ENCODE measurements around the gene MYT1.

DNA sequence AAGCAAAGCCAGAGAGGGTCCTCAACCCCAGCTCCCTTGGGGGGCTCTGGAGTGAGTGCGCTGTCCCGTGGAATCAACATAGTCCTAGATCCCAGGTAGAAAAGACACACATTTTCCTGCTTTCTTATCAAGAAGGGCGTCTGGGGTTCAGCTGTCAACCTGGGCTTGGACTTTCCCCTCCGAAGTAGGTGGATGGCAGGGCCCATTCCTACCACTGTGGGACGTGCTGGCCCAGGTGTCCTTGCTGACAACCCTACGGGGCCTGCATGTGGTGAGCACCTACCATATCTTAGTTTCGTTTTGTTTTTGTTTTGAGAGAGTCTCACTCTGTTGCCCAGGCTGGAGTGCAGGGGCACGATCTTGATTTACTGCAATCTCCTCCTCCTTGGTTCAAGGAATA, 42.4 kb downstream of the MYT1 start:
- no peak for TF ChIP-seq POLR2A (IDR thresholded peaks at IDR 0.05; ENCODE audit: control extremely low read depth in 1 of 2, low read depth in 2 of 2, low read length in 2 of 2)
- TF ChIP-seq, protein P1, sequence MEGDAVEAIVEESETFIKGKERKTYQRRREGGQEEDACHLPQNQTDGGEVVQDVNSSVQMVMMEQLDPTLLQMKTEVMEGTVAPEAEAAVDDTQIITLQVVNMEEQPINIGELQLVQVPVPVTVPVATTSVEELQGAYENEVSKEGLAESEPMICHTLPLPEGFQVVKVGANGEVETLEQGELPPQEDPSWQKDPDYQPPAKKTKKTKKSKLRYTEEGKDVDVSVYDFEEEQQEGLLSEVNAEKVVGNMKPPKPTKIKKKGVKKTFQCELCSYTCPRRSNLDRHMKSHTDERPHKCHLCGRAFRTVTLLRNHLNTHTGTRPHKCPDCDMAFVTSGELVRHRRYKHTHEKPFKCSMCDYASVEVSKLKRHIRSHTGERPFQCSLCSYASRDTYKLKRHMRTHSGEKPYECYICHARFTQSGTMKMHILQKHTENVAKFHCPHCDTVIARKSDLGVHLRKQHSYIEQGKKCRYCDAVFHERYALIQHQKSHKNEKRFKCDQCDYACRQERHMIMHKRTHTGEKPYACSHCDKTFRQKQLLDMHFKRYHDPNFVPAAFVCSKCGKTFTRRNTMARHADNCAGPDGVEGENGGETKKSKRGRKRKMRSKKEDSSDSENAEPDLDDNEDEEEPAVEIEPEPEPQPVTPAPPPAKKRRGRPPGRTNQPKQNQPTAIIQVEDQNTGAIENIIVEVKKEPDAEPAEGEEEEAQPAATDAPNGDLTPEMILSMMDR (IDR thresholded peaks at IDR 0.05; ENCODE audit: control extremely low read depth in 1 of 3, insufficient read depth in 1 of 3, low read depth in 1 of 3, low read length in 3 of 3): no peak
- TF ChIP-seq JUND (IDR thresholded peaks at IDR 0.05; ENCODE audit: low read length): no peak
- no peak for TF ChIP-seq POLR2AphosphoS5 (IDR thresholded peaks at IDR 0.05; ENCODE audit: low read depth, low read length)

All from H1 (cell line).